Lower leg skin (tissue), 4 donors: ENCODE data around the gene ACTR5. TPM values are rescaled to one million over a fixed set of nuclear protein-coding genes. Genes with fewer than 3 reads are reported as not detected.
A peak's percentile ranks its signal among the peaks of the same experiment; 100 is the strongest.

Experiments
- DNase-seq, 2 donors: peaks; one replicate each; pipeline ENCODE4 v3.0.0-alpha.2; 2019; ENCODE audit warnings: low spot score in 2 of 2
- H3K4me3 ChIP-seq: fragments of 200-600 bp; sonication (generic); 2 replicates; pipeline ENCODE4 v1.5.1; 2017; ENCODE audit warnings: mild to moderate bottlenecking, low read depth; ENCODE audit not compliant: poor library complexity, severe bottlenecking
- POLR2A ChIP-seq, 2 donors: fragments of 450-650 bp; IDR thresholded peaks; one replicate each; pipeline ENCODE4 v1.6.1; 2016 to 2017; ENCODE audit warnings: antibody characterized with exemption in 2 of 2, mild to moderate bottlenecking in 1 of 2, moderate library complexity in 1 of 2
- WGBS, 2 donors: methylation state at CpG; one replicate each; pipeline ENCODE4 v1.1.5; 2018; 5-methylcytosine and 5-hydroxymethylcytosine counted together
- intact Hi-C: fragments of 100-400 bp; cut with DNase I; formaldehyde crosslinking; loops from one replicate; pipeline ENCODE4 v1.15.0; 2023; ENCODE audit warnings: low total_unique reads
- total RNA-seq, 4 donors: library from RNA; depleted of rRNA; stranded (reverse); fragments of >200 nt; gene quantifications; one replicate each; pipeline ENCODE4 v1.1.0, GENCODE V29; 2016
- TF ChIP-seq, protein P1 (sequence below), 3 donors: fragments of 450-650 bp; IDR thresholded peaks; one replicate each; pipeline ENCODE4 v1.5.1; 2016; ENCODE audit warnings: antibody characterized with exemption in 3 of 3, mild to moderate bottlenecking in 3 of 3, moderate library complexity in 2 of 3

The ACTR5 gene
- total RNA-seq, 4 donors from 2014 or later = 7.3 to 11.7 (median 10.8) TPM

DNA sequence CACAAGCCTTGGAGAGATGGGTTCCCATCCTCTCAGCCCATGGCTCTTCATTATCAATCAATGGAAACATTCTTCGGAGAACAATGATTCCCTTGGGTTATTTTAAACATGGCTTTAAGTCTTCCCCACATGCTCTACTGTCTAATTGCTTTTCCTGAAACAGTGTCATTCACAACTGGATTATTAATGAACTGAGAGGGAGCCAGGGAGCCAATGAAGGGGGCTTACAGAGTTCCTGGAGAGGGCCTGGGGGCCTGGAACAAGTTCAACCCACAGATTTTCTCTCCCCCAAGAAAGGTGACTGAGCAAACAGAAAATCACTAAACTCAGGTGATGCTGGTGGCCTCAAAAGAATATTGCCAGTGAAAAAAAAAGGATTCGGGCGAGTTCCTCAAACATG lies 56.0 kb downstream of the ACTR5 start:
- no peak for TF ChIP-seq POLR2A (IDR thresholded peaks at IDR 0.05)
- TF ChIP-seq, protein P1, sequence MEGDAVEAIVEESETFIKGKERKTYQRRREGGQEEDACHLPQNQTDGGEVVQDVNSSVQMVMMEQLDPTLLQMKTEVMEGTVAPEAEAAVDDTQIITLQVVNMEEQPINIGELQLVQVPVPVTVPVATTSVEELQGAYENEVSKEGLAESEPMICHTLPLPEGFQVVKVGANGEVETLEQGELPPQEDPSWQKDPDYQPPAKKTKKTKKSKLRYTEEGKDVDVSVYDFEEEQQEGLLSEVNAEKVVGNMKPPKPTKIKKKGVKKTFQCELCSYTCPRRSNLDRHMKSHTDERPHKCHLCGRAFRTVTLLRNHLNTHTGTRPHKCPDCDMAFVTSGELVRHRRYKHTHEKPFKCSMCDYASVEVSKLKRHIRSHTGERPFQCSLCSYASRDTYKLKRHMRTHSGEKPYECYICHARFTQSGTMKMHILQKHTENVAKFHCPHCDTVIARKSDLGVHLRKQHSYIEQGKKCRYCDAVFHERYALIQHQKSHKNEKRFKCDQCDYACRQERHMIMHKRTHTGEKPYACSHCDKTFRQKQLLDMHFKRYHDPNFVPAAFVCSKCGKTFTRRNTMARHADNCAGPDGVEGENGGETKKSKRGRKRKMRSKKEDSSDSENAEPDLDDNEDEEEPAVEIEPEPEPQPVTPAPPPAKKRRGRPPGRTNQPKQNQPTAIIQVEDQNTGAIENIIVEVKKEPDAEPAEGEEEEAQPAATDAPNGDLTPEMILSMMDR (IDR thresholded peaks at IDR 0.05) = no peak
- 83 to 89% methylated on average over 3 of the region's 3 CpGs for WGBS, 2 donors
- no peak overlapping the region for H3K4me3 ChIP-seq
- peak in 1 of 2 donors; percentile 21 for DNase-seq
- intact Hi-C loops = no loop called here

DNA sequence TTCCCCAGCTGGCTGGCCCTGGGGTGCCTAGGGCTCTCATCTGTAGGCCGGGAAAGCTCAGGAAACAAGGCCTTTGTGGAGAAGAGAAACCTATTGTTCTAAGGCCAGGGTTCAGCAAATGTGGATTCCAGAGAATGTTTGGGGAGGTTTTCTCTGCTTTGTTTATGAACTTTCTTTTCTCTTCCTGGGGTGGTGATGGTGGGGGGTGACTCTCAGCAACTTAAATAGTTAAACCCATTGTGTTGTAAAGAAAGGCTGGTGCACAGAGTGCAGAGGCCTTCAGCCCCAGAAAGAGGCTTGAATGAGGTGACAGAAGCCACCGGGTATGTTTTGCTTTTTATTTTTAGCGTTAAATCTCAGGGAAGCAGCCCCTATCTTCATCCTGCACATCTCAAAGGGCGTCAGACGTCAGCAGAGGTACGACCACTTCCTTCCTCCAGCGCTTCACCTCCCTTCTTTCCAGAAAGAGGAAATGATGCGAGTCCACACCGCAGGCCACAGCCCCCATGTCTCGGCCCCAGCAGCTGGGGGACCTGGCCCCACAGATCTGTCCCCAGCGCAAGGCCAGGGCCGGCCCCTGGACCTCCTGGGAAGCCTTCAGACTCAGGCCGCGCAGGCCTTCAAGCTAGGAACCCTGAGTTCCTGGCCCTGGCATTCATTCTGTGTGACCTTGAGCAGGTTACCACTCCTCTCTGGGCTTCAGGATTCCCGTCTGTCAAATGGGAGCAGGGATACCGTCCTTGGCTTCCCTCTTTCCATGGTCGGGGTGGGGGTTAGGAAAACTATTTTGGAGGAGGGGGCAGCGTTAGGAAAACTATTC lies 56.6 kb downstream of the ACTR5 start:
- intact Hi-C loops = no loop called here
- TF ChIP-seq, protein P1 (IDR thresholded peaks at IDR 0.05) = no peak
- no peak overlapping the region for H3K4me3 ChIP-seq
- 50 to 70% methylated on average over 17 to 18 of the region's 18 CpGs for WGBS, 2 donors
- DNase-seq = peak in 1 of 2 donors; percentile 86

DNA sequence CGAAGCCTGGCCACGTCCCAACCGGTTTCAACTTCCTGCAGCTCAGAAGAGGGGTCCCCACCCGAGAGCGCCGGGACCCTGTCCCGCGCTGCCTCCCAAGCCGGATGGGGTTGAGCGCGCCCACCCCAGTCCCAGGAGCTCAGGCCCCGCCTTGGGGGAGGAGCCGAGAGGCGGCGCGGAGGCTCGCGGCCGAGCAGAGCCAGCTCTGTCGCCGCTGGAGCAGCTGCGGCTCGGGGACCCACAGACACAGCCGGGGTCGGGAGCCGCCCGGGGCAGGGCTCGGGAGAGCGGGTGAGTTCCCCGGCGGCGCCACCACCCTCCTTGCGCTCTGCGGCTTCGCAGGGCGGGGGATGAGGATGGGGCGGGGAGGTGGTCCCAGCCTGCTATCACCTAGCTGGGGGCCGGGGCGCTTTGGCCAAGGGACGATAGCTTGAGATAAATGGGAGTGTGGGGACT lies 57.3 kb downstream of the ACTR5 start, which contains the start of gene PPP1R16B:
PPP1R16B (plus strand) TSS at position 196 of the 456 bp plus-strand sequence. CDS start 30,229 bp downstream, outside the sequence.
- TF ChIP-seq, protein P1 (IDR thresholded peaks at IDR 0.05) = no peak
- TF ChIP-seq POLR2A (IDR thresholded peaks at IDR 0.05) = no peak
- WGBS, 2 donors = 3 to 5% methylated on average over 21 to 38 of the region's 40 CpGs
- H3K4me3 ChIP-seq = peak within 1 kb of the TSS; percentile 32
- intact Hi-C loops = no loop called here
- peak in 1 of 2 donors; percentile 86 for DNase-seq

DNA sequence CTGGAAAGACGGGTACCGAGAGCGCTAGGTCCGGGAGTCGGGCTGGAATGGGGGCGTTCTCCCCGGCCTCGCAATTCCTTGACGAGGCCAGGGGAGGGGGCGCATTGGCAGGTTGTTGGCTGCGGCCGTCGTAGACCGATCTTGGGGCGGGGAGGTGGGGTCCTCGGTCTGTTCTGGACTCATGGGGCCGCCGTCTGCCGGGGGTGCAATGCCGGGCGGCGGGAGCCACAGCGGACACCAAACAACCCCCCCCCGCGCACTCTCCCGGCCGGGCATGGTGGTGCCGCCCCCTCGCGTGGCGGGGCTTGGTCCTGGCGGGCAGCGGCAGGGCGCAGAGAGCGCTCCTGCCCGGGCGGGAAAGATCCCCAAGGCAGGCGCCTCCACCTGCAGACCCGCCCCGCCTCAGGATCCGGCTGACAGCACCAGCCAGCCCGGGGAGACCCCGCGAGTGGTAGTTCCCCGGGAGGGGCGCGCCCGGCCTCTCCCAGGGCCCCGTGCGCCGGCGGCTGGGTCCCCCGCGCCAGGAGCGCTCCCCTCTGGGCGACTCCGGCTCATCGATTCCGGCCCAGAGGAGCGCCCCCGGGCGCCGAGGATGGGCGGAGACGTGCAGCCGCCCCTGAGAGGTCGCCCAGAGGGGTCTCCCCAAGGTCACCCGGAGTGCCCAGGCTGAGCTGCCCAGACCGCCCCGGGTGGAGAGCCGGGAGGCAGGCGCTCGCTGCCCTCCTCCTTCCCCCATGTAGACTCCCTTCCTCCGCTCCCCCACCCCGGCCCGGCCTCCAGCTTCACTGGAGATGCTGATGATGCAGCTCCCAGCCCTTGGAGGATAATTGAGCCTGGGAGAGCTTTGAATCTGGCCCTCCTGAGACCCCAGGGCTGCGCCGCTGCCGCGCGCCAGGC lies 57.9 kb downstream of the ACTR5 start:
- WGBS, 2 donors = 0 to 1% methylated on average over 19 to 46 of the region's 81 CpGs
- TF ChIP-seq POLR2A (IDR thresholded peaks at IDR 0.05) = no peak
- TF ChIP-seq, protein P1 (IDR thresholded peaks at IDR 0.05) = no peak
- peak in 1 of 2 donors; percentile 80 for DNase-seq
- intact Hi-C loops = no loop called here
- H3K4me3 ChIP-seq = peak overlapping the region; percentile 32

DNA sequence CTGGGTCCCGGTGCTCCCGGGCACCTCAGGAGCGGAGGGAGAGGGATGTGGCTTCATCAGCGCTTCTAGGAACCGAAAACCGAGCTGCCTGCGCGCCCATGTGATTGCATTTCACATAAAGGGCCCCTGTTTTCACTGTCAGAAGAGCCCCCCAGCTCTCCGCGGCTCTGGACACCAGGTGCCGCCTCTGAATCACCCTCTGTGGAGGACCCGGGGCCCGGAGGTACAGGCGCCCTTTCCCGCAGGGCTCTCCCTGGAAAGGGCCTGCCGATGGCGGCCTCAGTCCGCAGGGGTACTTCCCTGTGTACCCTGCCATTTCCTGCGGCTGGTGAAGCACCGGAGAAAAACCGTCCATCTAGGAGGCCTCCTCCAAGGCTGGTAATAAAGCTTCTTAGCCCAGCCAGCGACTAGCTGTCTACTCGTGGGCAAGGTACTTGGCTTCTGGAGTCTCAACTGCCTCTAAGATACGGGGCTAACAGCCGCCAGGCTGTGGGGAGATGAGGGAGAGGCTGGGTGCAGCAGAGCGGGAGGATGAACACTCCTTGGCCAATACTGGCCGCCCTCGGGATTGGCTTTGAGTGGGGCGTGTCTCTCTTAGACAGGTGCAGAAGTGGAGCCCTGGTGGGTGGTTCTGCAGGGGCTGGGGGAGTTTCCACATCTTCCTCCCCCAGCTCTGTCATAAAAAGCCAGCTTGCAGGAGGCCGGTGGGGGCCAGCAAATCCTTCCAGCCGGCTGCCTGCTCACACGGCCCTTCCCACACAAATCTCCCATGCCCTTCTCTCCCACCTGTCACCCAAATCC lies 58.8 kb downstream of the ACTR5 start:
- TF ChIP-seq, protein P1 (IDR thresholded peaks at IDR 0.05) = no peak
- no peak for TF ChIP-seq POLR2A (IDR thresholded peaks at IDR 0.05)
- peak in 1 of 2 donors; percentile 58 for DNase-seq
- WGBS, 2 donors = 15 to 30% methylated on average over 15 to 25 of the region's 32 CpGs
- peak overlapping the region; percentile 32 for H3K4me3 ChIP-seq
- intact Hi-C loops = no loop called here
